HepG2 (cell line): ENCODE data around the gene RASGRP4.

Experiments
- DNMT3B ChIP-seq: conservative IDR thresholded peaks from 2 replicates; pipeline ENCODE4 v1.6.1; 2016; ENCODE audit warnings: missing biosample characterization, control low read depth
- TF ChIP-seq, protein P1 (sequence below): sonication (generic); formaldehyde crosslinking; IDR thresholded peaks from 2 replicates; pipeline ENCODE4 v1.5.0; 2020; ENCODE audit warnings: mild to moderate bottlenecking, missing genetic modification reagents, moderate library complexity

DNA sequence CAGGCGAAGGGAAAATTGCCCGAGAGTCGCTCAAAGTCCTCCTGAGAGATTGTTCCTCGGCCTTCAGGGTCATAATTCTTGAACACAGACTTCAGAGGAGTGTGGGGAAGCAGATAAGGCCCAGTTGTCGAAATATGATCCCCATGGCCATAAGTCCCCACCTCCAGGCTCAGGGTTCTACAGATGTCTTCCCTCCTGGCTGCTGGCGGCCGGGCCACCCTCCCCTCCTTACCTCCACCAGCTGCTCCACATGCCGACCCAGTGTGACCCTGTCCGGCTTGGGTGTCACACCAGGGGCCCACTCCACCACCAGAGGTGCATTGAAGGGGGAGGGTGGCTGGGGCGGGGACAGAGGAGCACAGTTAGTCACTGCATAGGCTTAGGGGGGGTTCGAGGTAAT lies 13.1 kb downstream of the RASGRP4 start:
- TF ChIP-seq DNMT3B (CRISPR knock-in tag) = no peak
- TF ChIP-seq, protein P1, sequence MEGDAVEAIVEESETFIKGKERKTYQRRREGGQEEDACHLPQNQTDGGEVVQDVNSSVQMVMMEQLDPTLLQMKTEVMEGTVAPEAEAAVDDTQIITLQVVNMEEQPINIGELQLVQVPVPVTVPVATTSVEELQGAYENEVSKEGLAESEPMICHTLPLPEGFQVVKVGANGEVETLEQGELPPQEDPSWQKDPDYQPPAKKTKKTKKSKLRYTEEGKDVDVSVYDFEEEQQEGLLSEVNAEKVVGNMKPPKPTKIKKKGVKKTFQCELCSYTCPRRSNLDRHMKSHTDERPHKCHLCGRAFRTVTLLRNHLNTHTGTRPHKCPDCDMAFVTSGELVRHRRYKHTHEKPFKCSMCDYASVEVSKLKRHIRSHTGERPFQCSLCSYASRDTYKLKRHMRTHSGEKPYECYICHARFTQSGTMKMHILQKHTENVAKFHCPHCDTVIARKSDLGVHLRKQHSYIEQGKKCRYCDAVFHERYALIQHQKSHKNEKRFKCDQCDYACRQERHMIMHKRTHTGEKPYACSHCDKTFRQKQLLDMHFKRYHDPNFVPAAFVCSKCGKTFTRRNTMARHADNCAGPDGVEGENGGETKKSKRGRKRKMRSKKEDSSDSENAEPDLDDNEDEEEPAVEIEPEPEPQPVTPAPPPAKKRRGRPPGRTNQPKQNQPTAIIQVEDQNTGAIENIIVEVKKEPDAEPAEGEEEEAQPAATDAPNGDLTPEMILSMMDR (CRISPR knock-in tag) = no peak
